Peyer's patch (tissue), 4 donors: Measurements from ENCODE around the gene ACP1.

ENCODE experiments used
- POLR2A ChIP-seq, 2 donors: fragments of 450-650 bp; IDR thresholded peaks; one replicate each; pipeline ENCODE4 v1.5.1; 2017; ENCODE audit warnings: antibody characterized with exemption in 2 of 2, mild to moderate bottlenecking in 2 of 2, moderate library complexity in 2 of 2
- TF ChIP-seq, protein P1 (sequence below), 6 experiments: fragments of 450-650 bp in 4 of 6; fragments of 200-600 bp in 2 of 6; sonication (generic) in 1 of 6; IDR thresholded peaks; one replicate each; pipeline ENCODE4 v1.5.1; 2017 to 2019; ENCODE audit warnings: antibody characterized with exemption in 6 of 6, mild to moderate bottlenecking in 3 of 6, moderate library complexity in 1 of 6

DNA sequence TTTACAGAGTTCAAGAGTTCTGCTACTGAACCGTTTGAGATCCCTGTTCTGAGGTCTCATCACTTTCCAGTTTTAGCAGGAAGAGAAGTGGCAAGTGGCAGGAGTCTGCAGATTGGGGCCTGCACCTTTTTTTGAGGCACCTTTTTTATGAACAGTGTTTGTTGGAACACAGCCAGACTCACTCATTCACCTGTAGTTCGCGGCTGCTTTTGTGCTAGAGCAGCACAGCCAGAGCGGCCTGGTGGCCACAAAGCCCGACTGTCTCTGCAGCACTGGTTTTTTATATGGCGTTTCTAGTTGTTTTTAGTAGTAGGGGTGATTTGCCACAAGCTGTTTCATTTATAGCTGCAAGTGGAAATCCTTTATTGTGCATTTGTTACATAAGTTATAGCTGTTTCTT, 8.6 kb downstream of the ACP1 start:
- TF ChIP-seq, protein P1, sequence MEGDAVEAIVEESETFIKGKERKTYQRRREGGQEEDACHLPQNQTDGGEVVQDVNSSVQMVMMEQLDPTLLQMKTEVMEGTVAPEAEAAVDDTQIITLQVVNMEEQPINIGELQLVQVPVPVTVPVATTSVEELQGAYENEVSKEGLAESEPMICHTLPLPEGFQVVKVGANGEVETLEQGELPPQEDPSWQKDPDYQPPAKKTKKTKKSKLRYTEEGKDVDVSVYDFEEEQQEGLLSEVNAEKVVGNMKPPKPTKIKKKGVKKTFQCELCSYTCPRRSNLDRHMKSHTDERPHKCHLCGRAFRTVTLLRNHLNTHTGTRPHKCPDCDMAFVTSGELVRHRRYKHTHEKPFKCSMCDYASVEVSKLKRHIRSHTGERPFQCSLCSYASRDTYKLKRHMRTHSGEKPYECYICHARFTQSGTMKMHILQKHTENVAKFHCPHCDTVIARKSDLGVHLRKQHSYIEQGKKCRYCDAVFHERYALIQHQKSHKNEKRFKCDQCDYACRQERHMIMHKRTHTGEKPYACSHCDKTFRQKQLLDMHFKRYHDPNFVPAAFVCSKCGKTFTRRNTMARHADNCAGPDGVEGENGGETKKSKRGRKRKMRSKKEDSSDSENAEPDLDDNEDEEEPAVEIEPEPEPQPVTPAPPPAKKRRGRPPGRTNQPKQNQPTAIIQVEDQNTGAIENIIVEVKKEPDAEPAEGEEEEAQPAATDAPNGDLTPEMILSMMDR (IDR thresholded peaks at IDR 0.05) = no peak
- no peak for TF ChIP-seq POLR2A (IDR thresholded peaks at IDR 0.05)
